NT2/D1 (cell line): ENCODE results near the gene TUFT1.

Experiments used
- DNase-seq: peaks from one replicate; pipeline ENCODE4 v3.0.0-alpha.2; 2011; ENCODE audit warnings: low read depth, low spot score
- H3K27me3 ChIP-seq: 2 replicates; pipeline ENCODE4 v1.6.0; 2011; ENCODE audit warnings: mild to moderate bottlenecking; ENCODE audit not compliant: insufficient read length, insufficient read depth
- H3K36me3 ChIP-seq: 2 replicates; pipeline ENCODE4 v1.6.1; 2011; ENCODE audit warnings: mild to moderate bottlenecking, low read length, mixed read lengths; ENCODE audit not compliant: insufficient read depth, insufficient read length
- H3K4me1 ChIP-seq: 2 replicates; pipeline ENCODE4 v1.5.1; 2011; ENCODE audit not compliant: insufficient read depth, insufficient read length
- H3K4me3 ChIP-seq: 2 replicates; pipeline ENCODE4 v1.5.1; 2011; ENCODE audit warnings: low read depth; ENCODE audit not compliant: insufficient read length
- H3K9ac ChIP-seq: 2 replicates; pipeline ENCODE4 v1.6.0; 2011; ENCODE audit warnings: low read depth; ENCODE audit not compliant: insufficient read length
- H3K9me3 ChIP-seq: 2 replicates; pipeline ENCODE4 v1.5.1; 2011; ENCODE audit warnings: mild to moderate bottlenecking, low read length; ENCODE audit not compliant: insufficient read depth
- SUZ12 ChIP-seq: IDR thresholded peaks from 2 replicates; pipeline ENCODE4 v1.6.1; 2011; ENCODE audit not compliant: insufficient read length, insufficient read depth; ENCODE audit errors: extremely low read depth
- YY1 ChIP-seq: IDR thresholded peaks from 2 replicates; pipeline ENCODE4 v1.6.1; 2011; ENCODE audit not compliant: insufficient read length, insufficient read depth
- ZNF274 ChIP-seq: IDR thresholded peaks from 2 replicates; pipeline ENCODE4 v1.6.1; 2011; ENCODE audit warnings: mild to moderate bottlenecking, low read depth, low read length

Gene TUFT1

GRCh38 chr1:151499930-151500329 is 40.2 kb upstream of the TUFT1 start:
- H3K27me3 ChIP-seq: no peaks in the 10 kb centered on the region
- DNase-seq: no peak
- no peaks in the 10 kb centered on the region for H3K9me3 ChIP-seq
- no peaks in the 10 kb centered on the region for H3K36me3 ChIP-seq
- H3K9ac ChIP-seq: no peak overlapping the region
- H3K4me1 ChIP-seq: peaks cover 4% of the 10 kb centered on the region
- TF ChIP-seq ZNF274 (no peak), SUZ12 (no peak), YY1 (no peak)
- H3K4me3 ChIP-seq: no peak overlapping the region

- Histone ChIP-seq H3K9ac (no peak overlapping the region), H3K9me3 (no peaks in the 10 kb centered on the region), H3K4me3 (no peak overlapping the region), H3K36me3 (no peaks in the 10 kb centered on the region), H3K27me3 (no peaks in the 10 kb centered on the region), H3K4me1 (peaks cover 4% of the 10 kb centered on the region)
- DNase-seq: no peak
- TF ChIP-seq SUZ12 (no peak), YY1 (no peak), ZNF274 (no peak)
Observed at GRCh38 chr1:151501474-151501873, 38.6 kb upstream of the TUFT1 start.

GRCh38 chr1:151502035-151502700 is 37.9 kb upstream of the TUFT1 start:
- no peak for DNase-seq
- H3K36me3 ChIP-seq: no peaks in the 10 kb centered on the region
- H3K9me3 ChIP-seq: no peaks in the 10 kb centered on the region
- H3K4me1 ChIP-seq: peaks cover 4% of the 10 kb centered on the region
- H3K27me3 ChIP-seq: no peaks in the 10 kb centered on the region
- no peak overlapping the region for H3K9ac ChIP-seq
- TF ChIP-seq SUZ12 (no peak), YY1 (no peak), ZNF274 (no peak)
- H3K4me3 ChIP-seq: no peak overlapping the region

GRCh38 chr1:151502859-151503780 is 37.0 kb upstream of the TUFT1 start:
- Histone ChIP-seq H3K4me1 (peaks cover 4% of the 10 kb centered on the region), H3K27me3 (no peaks in the 10 kb centered on the region), H3K9ac (no peak overlapping the region), H3K9me3 (no peaks in the 10 kb centered on the region), H3K4me3 (no peak overlapping the region), H3K36me3 (no peaks in the 10 kb centered on the region)
- TF ChIP-seq YY1 (no peak), SUZ12 (no peak), ZNF274 (no peak)
- no peak for DNase-seq

GRCh38 chr1:151504252-151504651 is 35.9 kb upstream of the TUFT1 start:
- no peak for TF ChIP-seq SUZ12
- TF ChIP-seq ZNF274: no peak
- no peak for TF ChIP-seq YY1
- Histone ChIP-seq H3K9ac (no peak overlapping the region), H3K27me3 (no peaks in the 10 kb centered on the region), H3K36me3 (no peaks in the 10 kb centered on the region), H3K9me3 (no peaks in the 10 kb centered on the region), H3K4me3 (no peak overlapping the region), H3K4me1 (peaks cover 4% of the 10 kb centered on the region)
- no peak for DNase-seq

GRCh38 chr1:151504759-151505158 is 35.4 kb upstream of the TUFT1 start:
- Histone ChIP-seq H3K4me1 (peaks cover 4% of the 10 kb centered on the region), H3K4me3 (no peak overlapping the region), H3K9me3 (no peaks in the 10 kb centered on the region), H3K36me3 (no peaks in the 10 kb centered on the region), H3K9ac (no peak overlapping the region), H3K27me3 (no peaks in the 10 kb centered on the region)
- TF ChIP-seq SUZ12 (no peak), ZNF274 (no peak), YY1 (no peak)
- DNase-seq: no peak

- Histone ChIP-seq H3K4me3 (no peak overlapping the region), H3K36me3 (no peaks in the 10 kb centered on the region), H3K9me3 (no peaks in the 10 kb centered on the region), H3K4me1 (peaks cover 16% of the 10 kb centered on the region), H3K27me3 (no peaks in the 10 kb centered on the region), H3K9ac (no peak overlapping the region)
- no peak for DNase-seq
- TF ChIP-seq ZNF274: no peak
- no peak for TF ChIP-seq YY1
Observed at GRCh38 chr1:151508833-151509232, 31.3 kb upstream of the TUFT1 start.
